OCI-LY7 (cell line): ENCODE data around the gene GUCY1A2. TPM values are rescaled to one million over a fixed set of nuclear protein-coding genes. Genes with fewer than 3 reads are reported as not detected.
"Not testable (repeated sequence)": the region's sequence is repeated elsewhere in the genome, so short reads cannot be mapped to it uniquely, and the experiment has no call there.

ENCODE experiments used
- BruUV-seq: library from RNA; stranded (reverse); fragments of 400-500 nt; replicated peaks from 2 replicates; lab custom pipeline; 2021; lab: Mats Ljungman, UMichigan
- CTCF ChIA-PET: fragments of 300-600 bp; sonication (Branson Sonifier 250); formaldehyde crosslinking; loops from one replicate; lab custom pipeline; 2022; ENCODE audit warnings: antibody characterized with exemption; ENCODE audit not compliant: unreplicated experiment; lab: Charles Lee
- POLR2A ChIA-PET: fragments of 300-600 bp; sonication (Branson Sonifier 250); formaldehyde crosslinking; loops from one replicate; lab custom pipeline; 2022; ENCODE audit warnings: antibody characterized with exemption; lab: Charles Lee
- DNase-seq: peaks from one replicate; pipeline ENCODE4 v3.0.0-alpha.2; 2015; ENCODE audit warnings: low spot score
- H2AFZ ChIP-seq: fragments of 200-600 bp; sonication (generic), shearing (Covaris generic); 2 replicates; pipeline ENCODE4 v1.6.1; 2014; ENCODE audit warnings: mild to moderate bottlenecking, antibody characterized with exemption, low read length, moderate library complexity
- H3K27ac ChIP-seq: fragments of 200-600 bp; sonication (generic); 2 replicates; pipeline ENCODE4 v1.5.1; 2014; ENCODE audit warnings: mixed run types, low read depth, mild to moderate bottlenecking, moderate library complexity, low read length, inconsistent platforms; ENCODE audit not compliant: poor library complexity, severe bottlenecking
- H3K36me3 ChIP-seq: fragments of 200-600 bp; sonication (generic); 2 replicates; pipeline ENCODE4 v1.6.1; 2014; ENCODE audit warnings: mild to moderate bottlenecking, antibody characterized with exemption, low read length, moderate library complexity, mixed read lengths; ENCODE audit not compliant: insufficient read depth
- H3K4me1 ChIP-seq: fragments of 200-600 bp; sonication (generic); 2 replicates; pipeline ENCODE4 v1.5.1; 2014; ENCODE audit warnings: mild to moderate bottlenecking, low read length; ENCODE audit not compliant: insufficient read depth, poor library complexity, severe bottlenecking
- H3K4me2 ChIP-seq: fragments of 200-600 bp; sonication (generic); 2 replicates; pipeline ENCODE4 v1.6.1; 2014; ENCODE audit warnings: mild to moderate bottlenecking, low read length
- H3K4me3 ChIP-seq: fragments of 200-600 bp; sonication (generic); 2 replicates; pipeline ENCODE4 v1.5.1; 2014; ENCODE audit warnings: mild to moderate bottlenecking, low read depth, low read length; ENCODE audit not compliant: poor library complexity, severe bottlenecking
- H3K79me2 ChIP-seq: fragments of 200-600 bp; sonication (generic); 2 replicates; pipeline ENCODE4 v1.6.1; 2016; ENCODE audit warnings: low read depth, mild to moderate bottlenecking, low read length, moderate library complexity, mixed read lengths; ENCODE audit not compliant: insufficient read depth
- H3K9me2 ChIP-seq: fragments of 200-600 bp; sonication (generic); 2 replicates; pipeline ENCODE4 v1.6.1; 2016; ENCODE audit warnings: mild to moderate bottlenecking, low read length, mixed read lengths; ENCODE audit not compliant: insufficient read depth
- H3K9me3 ChIP-seq: fragments of 200-600 bp; sonication (generic); 2 replicates; pipeline ENCODE4 v1.6.1; 2014; ENCODE audit warnings: mild to moderate bottlenecking, mixed run types, low read length, mixed read lengths
- H4K20me1 ChIP-seq: fragments of 200-600 bp; sonication (generic); 2 replicates; pipeline ENCODE4 v1.6.1; 2014; ENCODE audit warnings: mild to moderate bottlenecking, antibody characterized with exemption, low read length, moderate library complexity, mixed read lengths; ENCODE audit not compliant: insufficient read depth
- CTCF ChIP-seq: fragments of 200-600 bp; sonication (generic); conservative IDR thresholded peaks from 2 replicates; pipeline ENCODE4 v1.5.1; 2014; ENCODE audit warnings: mild to moderate bottlenecking, antibody characterized with exemption, low read length, moderate library complexity, mixed read lengths
- EZH2phosphoT487 ChIP-seq: fragments of 200-600 bp; sonication (generic); IDR thresholded peaks from 2 replicates; pipeline ENCODE4 v1.6.1; 2018; ENCODE audit warnings: low read depth, borderline replicate concordance, mild to moderate bottlenecking, mixed run types, antibody characterized with exemption, low read length, moderate library complexity, mixed read lengths
- intact Hi-C: fragments of 100-400 bp; cut with micrococcal nuclease; formaldehyde crosslinking; loops from one replicate; pipeline ENCODE4 v1.10.0; 2022; ENCODE audit not compliant: unreplicated experiment
- total RNA-seq, 2 experiments: library from RNA; depleted of rRNA in 1 of 2; stranded (reverse); fragments of >200 nt in 1 of 2; shearing (Covaris generic) in 1 of 2; gene quantifications; 2 replicates each; pipeline ENCODE4 v1.2.3, GENCODE V29; 2014 to 2022

Gene GUCY1A2
- total RNA-seq, 2 experiments from 2014 or later = under 0.01 TPM; not detected in 1

- intact Hi-C loops = no loop called here
- H3K4me2 ChIP-seq = no peak overlapping the region
- ChIA-PET POLR2A (no interaction called here), CTCF (no interaction called here)
- H4K20me1 ChIP-seq = no peaks in the 10 kb centered on the region
- no peaks in the 10 kb centered on the region for H3K9me2 ChIP-seq
- H2AFZ ChIP-seq = no peak overlapping the region
- H3K79me2 ChIP-seq = no peaks in the 10 kb centered on the region
- no peaks in the 10 kb centered on the region for H3K4me1 ChIP-seq
- no TSS peak for BruUV-seq
- no peak overlapping the region for H3K27ac ChIP-seq
- no peaks in the 10 kb centered on the region for H3K36me3 ChIP-seq
- no peaks in the 10 kb centered on the region for H3K9me3 ChIP-seq
- TF ChIP-seq CTCF (no peak), EZH2phosphoT487 (no peak)
- no peak overlapping the region for H3K4me3 ChIP-seq
- no peak for DNase-seq
These were observed 230.8 kb downstream of the GUCY1A2 start for GRCh38 chr11:106787454-106787853.

DNA sequence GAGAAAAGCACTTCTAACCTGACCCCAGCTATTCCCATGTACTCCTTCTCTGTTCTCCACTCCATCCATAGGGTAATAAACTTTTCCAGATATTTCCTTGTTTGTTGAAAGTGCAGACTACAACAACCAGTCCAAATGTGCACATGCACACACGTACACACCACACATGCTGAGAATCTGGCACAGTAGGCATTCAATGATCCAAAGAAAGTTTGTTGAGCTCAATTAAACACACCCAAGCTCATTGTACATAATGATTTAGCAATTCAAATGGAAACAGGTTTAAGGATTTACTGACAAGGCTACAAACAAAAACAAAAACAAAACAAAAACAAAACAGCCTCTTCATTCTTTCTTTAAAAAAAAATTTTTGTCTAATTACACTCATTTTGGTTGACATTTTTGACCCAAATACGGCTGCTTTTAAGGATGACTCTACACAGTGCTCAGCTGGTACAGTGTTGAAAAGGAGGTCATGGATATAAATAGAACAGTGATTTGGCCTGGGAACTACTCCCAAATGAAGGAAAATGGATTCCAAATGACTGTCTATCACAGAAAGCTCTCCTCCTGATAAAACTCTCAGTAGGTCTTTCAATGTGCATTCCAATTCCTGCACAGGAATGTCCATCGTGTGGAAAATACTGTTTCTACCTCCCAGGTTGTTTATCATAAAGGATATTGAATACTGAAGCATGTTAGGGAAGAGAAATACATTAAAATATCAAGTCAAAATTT lies 232.2 kb downstream of the GUCY1A2 start:
- no peaks in the 10 kb centered on the region for H3K79me2 ChIP-seq
- no peaks in the 10 kb centered on the region for H4K20me1 ChIP-seq
- no peaks in the 10 kb centered on the region for H3K9me2 ChIP-seq
- H3K4me1 ChIP-seq = no peaks in the 10 kb centered on the region
- ChIA-PET POLR2A (interaction anchor here (0.6 to 0.9 kb wide), 2 partner anchors 194 to 480 kb away, joined by 3 read pairs; no protein-coding TSS in a partner anchor), CTCF (no interaction called here)
- H3K36me3 ChIP-seq = no peaks in the 10 kb centered on the region
- intact Hi-C loops = no loop called here
- BruUV-seq = no TSS peak
- no peak overlapping the region for H3K4me3 ChIP-seq
- H2AFZ ChIP-seq = no peak overlapping the region
- TF ChIP-seq EZH2phosphoT487 (no peak), CTCF (no peak)
- no peaks in the 10 kb centered on the region for H3K9me3 ChIP-seq
- H3K4me2 ChIP-seq = no peak overlapping the region
- DNase-seq = no peak
- H3K27ac ChIP-seq = no peak overlapping the region

DNA sequence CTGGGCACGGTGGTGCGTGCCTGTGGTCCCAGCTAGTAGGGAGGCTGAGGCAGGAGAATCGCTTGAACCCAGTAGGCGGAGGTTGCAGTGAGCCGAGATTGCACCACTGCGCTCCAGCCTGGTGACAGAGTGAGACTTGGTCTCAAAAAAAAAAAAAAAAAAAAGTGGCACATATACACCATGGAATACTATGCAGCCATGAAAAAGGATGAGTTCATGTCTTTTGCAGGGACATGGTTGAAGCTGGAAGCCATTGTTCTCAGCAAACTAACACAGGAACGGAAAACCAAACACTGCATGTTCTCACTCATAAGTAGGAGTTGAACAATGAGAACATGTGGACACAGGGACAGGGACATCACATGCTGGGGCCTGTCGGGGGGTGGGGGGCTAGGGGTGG lies 241.0 kb downstream of the GUCY1A2 start:
- intact Hi-C loops, H3K9me2 ChIP-seq, H3K4me2 ChIP-seq, POLR2A ChIA-PET, H3K79me2 ChIP-seq, H2AFZ ChIP-seq, H4K20me1 ChIP-seq, DNase-seq, H3K9me3 ChIP-seq, H3K36me3 ChIP-seq, H3K27ac ChIP-seq, H3K4me1 ChIP-seq, H3K4me3 ChIP-seq, CTCF ChIA-PET, BruUV-seq: not testable (repeated sequence)
